ENCODE results near the gene PDX1. TPM values are rescaled to one million over a fixed set of nuclear protein-coding genes. Genes with fewer than 3 reads are reported as not detected.
"Not testable (repeated sequence)": the region's sequence is repeated elsewhere in the genome, so short reads cannot be mapped to it uniquely, and the experiment has no call there.

PDX1 gene
- total and polyA plus RNA-seq, 4 donors: 5.3 TPM; not detected in 3

DNA sequence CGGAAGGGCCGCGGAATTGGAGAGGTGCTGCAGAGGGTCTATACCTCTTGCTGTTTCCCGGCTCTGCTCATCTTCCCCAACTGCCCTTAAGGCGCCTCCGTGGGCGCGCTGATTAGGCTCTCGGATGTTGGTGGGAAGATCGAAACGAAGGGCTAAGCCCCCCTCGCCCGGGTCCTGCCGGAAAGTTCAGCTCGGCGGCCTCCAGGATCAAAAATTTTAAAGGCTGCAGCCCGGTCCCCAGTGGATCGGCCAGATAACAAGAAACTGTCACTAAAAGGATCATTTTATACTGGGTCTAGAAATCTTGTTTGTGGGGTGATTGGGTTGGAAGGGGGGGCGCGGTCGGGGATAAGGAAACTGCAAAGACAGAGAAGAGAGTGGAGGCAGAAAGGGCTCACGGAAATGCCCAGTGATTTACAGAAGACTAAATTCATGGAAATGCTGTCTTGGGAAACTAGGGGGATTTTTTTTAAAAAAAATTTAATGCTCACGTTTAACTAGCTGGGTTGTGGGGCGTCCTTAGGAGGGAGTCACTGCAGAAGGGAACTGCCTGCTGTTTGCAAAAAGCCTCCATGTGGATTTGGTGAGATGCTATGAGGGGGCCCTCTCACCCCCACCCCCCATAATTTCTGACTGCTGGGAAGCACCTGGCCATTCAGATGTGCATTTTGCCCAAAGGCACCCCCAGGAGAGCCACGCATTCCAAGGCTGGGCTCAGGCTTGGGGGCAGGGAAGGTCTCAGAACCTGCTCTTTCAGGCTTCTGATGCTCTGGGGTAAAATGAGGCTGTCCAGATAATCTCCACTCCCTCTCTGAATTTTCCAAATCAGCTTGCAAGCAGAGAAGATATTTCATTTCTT is 41.7 kb downstream of the PDX1 start:
- no peaks in the 10 kb centered on the region for H3K4me1 ChIP-seq (ENCODE audit: control insufficient read depth in 1 of 2, insufficient read depth in 2 of 2, low read length in 2 of 2)
- DNase-seq: no peak
- H3K27ac ChIP-seq (ENCODE audit: low read depth in 1 of 2, low read length in 2 of 2): no peak overlapping the region
- no peak for ATAC-seq (ENCODE audit: low FRiP score)
- H3K36me3 ChIP-seq (ENCODE audit: control insufficient read depth in 1 of 2, insufficient read depth in 2 of 2, low read length in 1 of 2): no peaks in the 10 kb centered on the region
- no peak overlapping the region for H3K4me3 ChIP-seq (ENCODE audit: low read length in 2 of 2)
- H3K27me3 ChIP-seq (ENCODE audit: control insufficient read depth in 1 of 2, insufficient read depth in 2 of 2, low read length in 1 of 2): no peaks in the 10 kb centered on the region
- no peaks in the 10 kb centered on the region for H3K9me3 ChIP-seq (ENCODE audit: control insufficient read depth, low read length)
- WGBS, 2 donors: 29% methylated on average over 25 of the region's 25 CpGs
- intact Hi-C loops (cut with DNase I): no loop called here

DNA sequence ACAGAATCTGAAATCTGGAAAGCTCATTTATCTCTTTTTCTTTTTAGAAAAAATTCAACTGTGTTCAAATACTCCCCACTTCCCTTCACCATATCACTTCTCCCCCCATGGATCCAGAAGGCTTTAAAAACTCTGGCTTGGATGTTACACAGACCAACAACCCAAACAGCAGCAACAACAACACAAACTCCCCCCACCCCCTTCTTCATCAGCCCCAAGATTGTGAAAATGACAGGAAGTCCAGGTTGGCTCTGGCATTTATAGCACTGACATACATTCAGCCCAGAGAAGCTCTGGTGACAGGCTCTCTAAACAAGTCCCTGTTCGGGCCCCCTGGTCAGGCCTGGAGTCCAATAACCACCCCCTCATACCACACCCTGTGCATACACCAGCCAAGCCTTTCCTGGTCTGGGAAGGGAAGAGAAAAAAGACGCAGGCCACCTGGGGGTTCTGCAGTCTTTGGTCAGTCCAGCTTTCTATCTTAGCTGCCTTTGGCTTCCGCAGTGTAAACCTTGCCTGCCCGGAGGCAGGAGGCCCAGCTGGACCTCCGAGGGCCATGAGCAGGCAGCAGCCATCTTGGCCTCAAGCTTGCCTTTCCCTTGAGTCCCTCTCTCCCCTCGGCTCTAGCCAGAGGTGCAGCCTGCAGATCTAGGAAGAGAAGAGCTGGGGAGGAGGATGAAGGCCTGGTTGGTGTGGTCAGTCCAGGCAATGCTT is 42.5 kb downstream of the PDX1 start:
- H3K4me1 ChIP-seq (ENCODE audit: control insufficient read depth in 1 of 2, insufficient read depth in 2 of 2, low read length in 2 of 2): no peaks in the 10 kb centered on the region
- 87 to 88% methylated on average over 5 to 6 of the region's 6 CpGs for WGBS, 2 donors
- no peaks in the 10 kb centered on the region for H3K27me3 ChIP-seq (ENCODE audit: control insufficient read depth in 1 of 2, insufficient read depth in 2 of 2, low read length in 1 of 2)
- no peaks in the 10 kb centered on the region for H3K9me3 ChIP-seq (ENCODE audit: control insufficient read depth, low read length)
- intact Hi-C loops (cut with DNase I): no loop called here
- ATAC-seq (ENCODE audit: low FRiP score) (no peak), DNase-seq (no peak)
- H3K4me3 ChIP-seq (ENCODE audit: low read length in 2 of 2): no peak overlapping the region
- no peaks in the 10 kb centered on the region for H3K36me3 ChIP-seq (ENCODE audit: control insufficient read depth in 1 of 2, insufficient read depth in 2 of 2, low read length in 1 of 2)
- H3K27ac ChIP-seq (ENCODE audit: low read depth in 1 of 2, low read length in 2 of 2): no peak overlapping the region

- ATAC-seq (ENCODE audit: low FRiP score) (no peak), DNase-seq (no peak)
- intact Hi-C loops (cut with DNase I): no loop called here
- H3K36me3 ChIP-seq (ENCODE audit: control insufficient read depth in 1 of 2, insufficient read depth in 2 of 2, low read length in 1 of 2): no peaks in the 10 kb centered on the region
- WGBS, 2 donors: 87% methylated on average over 9 of the region's 9 CpGs
- H3K4me1 ChIP-seq (ENCODE audit: control insufficient read depth in 1 of 2, insufficient read depth in 2 of 2, low read length in 2 of 2): no peaks in the 10 kb centered on the region
- no peaks in the 10 kb centered on the region for H3K9me3 ChIP-seq (ENCODE audit: control insufficient read depth, low read length)
- H3K4me3 ChIP-seq (ENCODE audit: low read length in 2 of 2): no peak overlapping the region
- H3K27ac ChIP-seq (ENCODE audit: low read depth in 1 of 2, low read length in 2 of 2): no peak overlapping the region
- H3K27me3 ChIP-seq (ENCODE audit: control insufficient read depth in 1 of 2, insufficient read depth in 2 of 2, low read length in 1 of 2): no peaks in the 10 kb centered on the region
Observed at GRCh38 chr13:27962982-27963381, 43.2 kb downstream of the PDX1 start.

- ATAC-seq (ENCODE audit: low FRiP score) (no peak), DNase-seq (no peak)
- intact Hi-C loops (cut with DNase I): no loop called here
- no peaks in the 10 kb centered on the region for H3K36me3 ChIP-seq (ENCODE audit: control insufficient read depth in 1 of 2, insufficient read depth in 2 of 2, low read length in 1 of 2)
- WGBS, 2 donors: 85 to 86% methylated on average over 3 of the region's 3 CpGs
- no peak overlapping the region for H3K4me3 ChIP-seq (ENCODE audit: low read length in 2 of 2)
- H3K9me3 ChIP-seq (ENCODE audit: control insufficient read depth, low read length): no peaks in the 10 kb centered on the region
- no peaks in the 10 kb centered on the region for H3K4me1 ChIP-seq (ENCODE audit: control insufficient read depth in 1 of 2, insufficient read depth in 2 of 2, low read length in 2 of 2)
- H3K27ac ChIP-seq (ENCODE audit: low read depth in 1 of 2, low read length in 2 of 2): no peak overlapping the region
- H3K27me3 ChIP-seq (ENCODE audit: control insufficient read depth in 1 of 2, insufficient read depth in 2 of 2, low read length in 1 of 2): no peaks in the 10 kb centered on the region
Observed at GRCh38 chr13:27963491-27963890, 43.7 kb downstream of the PDX1 start.

DNA sequence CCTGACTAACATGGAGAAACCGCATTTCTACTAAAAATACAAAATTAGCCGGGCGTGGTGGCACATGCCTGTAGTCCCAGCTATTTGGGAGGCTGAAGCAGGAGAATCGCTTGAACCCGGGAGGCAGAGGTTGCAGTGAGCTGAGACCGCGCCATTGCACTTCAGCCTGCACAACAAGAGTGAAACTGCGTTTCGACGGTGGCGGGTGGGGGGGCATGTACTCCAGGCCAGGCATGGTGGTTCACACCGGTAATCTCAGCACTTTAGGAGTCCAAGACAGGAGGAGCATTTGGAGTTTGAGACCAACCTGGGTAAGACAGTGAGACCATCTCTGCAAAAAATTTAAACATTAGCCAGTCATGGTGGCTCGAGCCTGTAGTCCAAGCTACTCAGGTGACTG is 44.4 kb downstream of the PDX1 start:
- H3K27ac ChIP-seq (ENCODE audit: low read depth in 1 of 2, low read length in 2 of 2); ATAC-seq (ENCODE audit: low FRiP score); H3K9me3 ChIP-seq (ENCODE audit: control insufficient read depth, low read length); intact Hi-C loops (cut with DNase I); DNase-seq; H3K4me3 ChIP-seq (ENCODE audit: low read length in 2 of 2); H3K4me1 ChIP-seq (ENCODE audit: control insufficient read depth in 1 of 2, insufficient read depth in 2 of 2, low read length in 2 of 2); H3K36me3 ChIP-seq (ENCODE audit: control insufficient read depth in 1 of 2, insufficient read depth in 2 of 2, low read length in 1 of 2); H3K27me3 ChIP-seq (ENCODE audit: control insufficient read depth in 1 of 2, insufficient read depth in 2 of 2, low read length in 1 of 2): not testable (repeated sequence)
- 66 to 72% methylated on average over 13 of the region's 13 CpGs for WGBS, 2 donors

- Histone ChIP-seq H3K36me3 (ENCODE audit: control insufficient read depth in 1 of 2, insufficient read depth in 2 of 2, low read length in 1 of 2) (no peaks in the 10 kb centered on the region), H3K4me3 (ENCODE audit: low read length in 2 of 2) (no peak overlapping the region), H3K4me1 (ENCODE audit: control insufficient read depth in 1 of 2, insufficient read depth in 2 of 2, low read length in 2 of 2) (no peaks in the 10 kb centered on the region), H3K9me3 (ENCODE audit: control insufficient read depth, low read length) (no peaks in the 10 kb centered on the region), H3K27me3 (ENCODE audit: control insufficient read depth in 1 of 2, insufficient read depth in 2 of 2, low read length in 1 of 2) (no peaks in the 10 kb centered on the region), H3K27ac (ENCODE audit: low read depth in 1 of 2, low read length in 2 of 2) (no peak overlapping the region)
- DNase-seq (no peak), ATAC-seq (ENCODE audit: low FRiP score) (no peak)
- intact Hi-C loops (cut with DNase I): no loop called here
- 35 to 36% methylated on average over 15 of the region's 15 CpGs for WGBS, 2 donors
Observed at GRCh38 chr13:27964741-27965323, 45.0 kb downstream of the PDX1 start.

GRCh38 chr13:27965343-27965739 is 45.5 kb downstream of the PDX1 start:
- Histone ChIP-seq H3K9me3 (ENCODE audit: control insufficient read depth, low read length) (no peaks in the 10 kb centered on the region), H3K36me3 (ENCODE audit: control insufficient read depth in 1 of 2, insufficient read depth in 2 of 2, low read length in 1 of 2) (no peaks in the 10 kb centered on the region), H3K4me1 (ENCODE audit: control insufficient read depth in 1 of 2, insufficient read depth in 2 of 2, low read length in 2 of 2) (no peaks in the 10 kb centered on the region), H3K27me3 (ENCODE audit: control insufficient read depth in 1 of 2, insufficient read depth in 2 of 2, low read length in 1 of 2) (no peaks in the 10 kb centered on the region), H3K4me3 (ENCODE audit: low read length in 2 of 2) (no peak overlapping the region), H3K27ac (ENCODE audit: low read depth in 1 of 2, low read length in 2 of 2) (no peak overlapping the region)
- no peak for DNase-seq
- no peak for ATAC-seq (ENCODE audit: low FRiP score)
- intact Hi-C loops (cut with DNase I): no loop called here
- 81 to 83% methylated on average over 7 of the region's 7 CpGs for WGBS, 2 donors

DNA sequence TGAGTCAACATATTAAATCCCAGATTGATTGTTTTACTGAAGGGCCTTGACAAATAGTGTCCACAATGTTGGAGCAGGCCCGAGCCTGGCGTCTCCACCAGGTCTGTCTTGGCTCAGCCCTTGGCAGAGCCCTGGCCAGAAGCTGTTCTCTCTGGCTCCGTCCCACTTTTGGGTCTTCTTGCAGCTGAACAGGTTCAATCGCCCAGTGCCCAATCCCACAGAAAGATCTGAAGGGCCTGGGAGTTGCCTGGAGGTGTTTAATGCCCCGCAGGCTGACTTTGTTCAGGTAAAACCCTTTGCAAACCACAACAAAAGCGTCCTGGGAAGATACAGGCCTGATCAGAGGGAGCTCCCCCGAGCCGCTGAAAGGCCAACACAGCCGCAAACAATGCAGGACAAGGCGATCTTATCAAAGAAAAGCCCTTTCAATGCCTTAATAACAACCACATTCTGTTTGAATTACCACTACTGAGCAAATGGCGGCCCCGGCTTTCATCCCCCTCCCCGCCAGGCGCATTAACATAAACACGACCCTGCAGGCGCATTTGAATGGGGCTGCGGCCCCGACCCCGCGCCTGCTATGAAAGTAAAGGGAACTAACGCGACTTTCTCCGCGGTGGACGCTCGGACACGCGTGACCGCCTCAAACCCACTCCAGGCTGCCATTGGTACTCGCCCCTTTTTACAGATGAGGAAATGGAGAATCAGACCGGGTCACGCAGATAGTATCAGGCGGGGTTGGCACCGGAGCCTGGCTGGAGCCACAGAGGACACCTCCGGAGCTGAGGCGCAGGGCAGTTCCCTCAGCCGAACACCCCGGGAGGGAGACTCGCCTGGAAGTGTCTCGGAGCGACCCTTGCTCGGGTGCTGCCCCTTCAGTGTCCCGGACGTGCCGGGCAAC is 46.2 kb downstream of the PDX1 start:
- no peak overlapping the region for H3K27ac ChIP-seq (ENCODE audit: low read depth in 1 of 2, low read length in 2 of 2)
- intact Hi-C loops (cut with DNase I): no loop called here
- H3K4me1 ChIP-seq (ENCODE audit: control insufficient read depth in 1 of 2, insufficient read depth in 2 of 2, low read length in 2 of 2): no peaks in the 10 kb centered on the region
- H3K36me3 ChIP-seq (ENCODE audit: control insufficient read depth in 1 of 2, insufficient read depth in 2 of 2, low read length in 1 of 2): no peaks in the 10 kb centered on the region
- H3K9me3 ChIP-seq (ENCODE audit: control insufficient read depth, low read length): no peaks in the 10 kb centered on the region
- no peak for ATAC-seq (ENCODE audit: low FRiP score)
- no peak overlapping the region for H3K4me3 ChIP-seq (ENCODE audit: low read length in 2 of 2)
- H3K27me3 ChIP-seq (ENCODE audit: control insufficient read depth in 1 of 2, insufficient read depth in 2 of 2, low read length in 1 of 2): no peaks in the 10 kb centered on the region
- WGBS, 2 donors: 28 to 30% methylated on average over 45 of the region's 45 CpGs
- DNase-seq: no peak
